NCI-H1417 (cell line): Measurements from ENCODE around the gene MUC6.

Source experiments
- DNase-seq, 3 experiments: peaks; one replicate each; lab custom pipeline; 2025; lab: John Stamatoyannopoulos, UW

The MUC6 gene

GRCh38 chr11:1038361-1038760, 1.8 kb upstream of the MUC6 start:
- DNase-seq: no peak

- no peak for DNase-seq
Observed at GRCh38 chr11:1037506-1038055, 1.1 kb upstream of the MUC6 start.

- peak in 1 of 3 experiments; percentile 30 for DNase-seq
Observed at GRCh38 chr11:1036931-1037330, 413 bp upstream of the MUC6 start.

- DNase-seq: peak in 1 of 3 experiments; percentile 32
Observed at GRCh38 chr11:1035577-1036283, 788 bp downstream of the MUC6 start.

GRCh38 chr11:1034456-1035295, 1.8 kb downstream of the MUC6 start:
- DNase-seq: no peak

- DNase-seq: no peak
Observed at GRCh38 chr11:1034001-1034400, 2.5 kb downstream of the MUC6 start.

GRCh38 chr11:1033016-1033798, 3.3 kb downstream of the MUC6 start:
- DNase-seq: no peak

- DNase-seq: no peak
Observed at GRCh38 chr11:1032310-1032891, 4.1 kb downstream of the MUC6 start.

GRCh38 chr11:1031121-1031899, 5.2 kb downstream of the MUC6 start:
- DNase-seq: no peak

- DNase-seq: no peak
Observed at GRCh38 chr11:1030556-1030955, 6.0 kb downstream of the MUC6 start.

- DNase-seq: no peak
Observed at GRCh38 chr11:1030086-1030485, 6.4 kb downstream of the MUC6 start.

GRCh38 chr11:1029654-1030053, 6.9 kb downstream of the MUC6 start:
- DNase-seq: no peak

GRCh38 chr11:1029051-1029450, 7.5 kb downstream of the MUC6 start:
- DNase-seq: no peak

GRCh38 chr11:1028616-1029015, 7.9 kb downstream of the MUC6 start:
- DNase-seq: no peak

GRCh38 chr11:1028291-1028540, 8.3 kb downstream of the MUC6 start:
- DNase-seq: no peak

GRCh38 chr11:1027483-1028290, 8.8 kb downstream of the MUC6 start:
- no peak for DNase-seq

GRCh38 chr11:1026641-1027482, 9.7 kb downstream of the MUC6 start:
- DNase-seq: no peak

GRCh38 chr11:1026163-1026450, 10.4 kb downstream of the MUC6 start:
- DNase-seq: no peak

- DNase-seq: no peak
Observed at GRCh38 chr11:1025410-1026162, 10.9 kb downstream of the MUC6 start.
